Measurements from ENCODE around the gene GRPEL1. TPM values are rescaled to one million over a fixed set of nuclear protein-coding genes. Genes with fewer than 3 reads are reported as not detected.

GRPEL1 gene
- total and polyA plus RNA-seq, 9 of the 15 experiments (the other 6 are each of a cell fraction or from before 2014, with no cell fraction given): 43.4 to 192 (median 86.6) TPM

GRCh38 chr4:7070729-7071511 lies 3.1 kb upstream of the GRPEL1 start (continued):
- TF ChIP-seq RREB1 (CRISPR knock-in tag; IDR thresholded peaks at IDR 0.05) (no peak), ILF3 (IDR thresholded peaks at IDR 0.05; ENCODE audit: borderline replicate concordance) (no peak), XRCC3 (IDR thresholded peaks at IDR 0.05) (no peak), ADNP (tag; IDR thresholded peaks at IDR 0.05) (no peak), STAG1 (CRISPR knock-in tag; IDR thresholded peaks at IDR 0.05; ENCODE audit: borderline replicate concordance) (peak; percentile 80; the same call in 1 of the 2 replicates), ZBTB7A (IDR thresholded peaks at IDR 0.05; ENCODE audit: borderline replicate concordance, control insufficient read depth, low read depth, low read length) (no peak), SMARCC2 (IDR thresholded peaks at IDR 0.05; ENCODE audit: low read depth) (no peak), RNF2 (IDR thresholded peaks at IDR 0.05) (no peak), RCOR1 (IDR thresholded peaks at IDR 0.05; ENCODE audit: borderline replicate concordance in 1 of 2, low read depth in 2 of 2, low read length in 2 of 2) (peak in 1 of 2 experiments; percentile 46; a peak in 1 of 4 replicates), SMAD2 (IDR thresholded peaks at IDR 0.05; ENCODE audit: low read depth, low read length) (no peak), KAT7 (CRISPR knock-in tag; IDR thresholded peaks at IDR 0.05; ENCODE audit: borderline replicate concordance) (no peak), PHF21A (IDR thresholded peaks at IDR 0.05; ENCODE audit: borderline replicate concordance, low read depth) (no peak)
- TF ChIP-seq, protein P1, sequence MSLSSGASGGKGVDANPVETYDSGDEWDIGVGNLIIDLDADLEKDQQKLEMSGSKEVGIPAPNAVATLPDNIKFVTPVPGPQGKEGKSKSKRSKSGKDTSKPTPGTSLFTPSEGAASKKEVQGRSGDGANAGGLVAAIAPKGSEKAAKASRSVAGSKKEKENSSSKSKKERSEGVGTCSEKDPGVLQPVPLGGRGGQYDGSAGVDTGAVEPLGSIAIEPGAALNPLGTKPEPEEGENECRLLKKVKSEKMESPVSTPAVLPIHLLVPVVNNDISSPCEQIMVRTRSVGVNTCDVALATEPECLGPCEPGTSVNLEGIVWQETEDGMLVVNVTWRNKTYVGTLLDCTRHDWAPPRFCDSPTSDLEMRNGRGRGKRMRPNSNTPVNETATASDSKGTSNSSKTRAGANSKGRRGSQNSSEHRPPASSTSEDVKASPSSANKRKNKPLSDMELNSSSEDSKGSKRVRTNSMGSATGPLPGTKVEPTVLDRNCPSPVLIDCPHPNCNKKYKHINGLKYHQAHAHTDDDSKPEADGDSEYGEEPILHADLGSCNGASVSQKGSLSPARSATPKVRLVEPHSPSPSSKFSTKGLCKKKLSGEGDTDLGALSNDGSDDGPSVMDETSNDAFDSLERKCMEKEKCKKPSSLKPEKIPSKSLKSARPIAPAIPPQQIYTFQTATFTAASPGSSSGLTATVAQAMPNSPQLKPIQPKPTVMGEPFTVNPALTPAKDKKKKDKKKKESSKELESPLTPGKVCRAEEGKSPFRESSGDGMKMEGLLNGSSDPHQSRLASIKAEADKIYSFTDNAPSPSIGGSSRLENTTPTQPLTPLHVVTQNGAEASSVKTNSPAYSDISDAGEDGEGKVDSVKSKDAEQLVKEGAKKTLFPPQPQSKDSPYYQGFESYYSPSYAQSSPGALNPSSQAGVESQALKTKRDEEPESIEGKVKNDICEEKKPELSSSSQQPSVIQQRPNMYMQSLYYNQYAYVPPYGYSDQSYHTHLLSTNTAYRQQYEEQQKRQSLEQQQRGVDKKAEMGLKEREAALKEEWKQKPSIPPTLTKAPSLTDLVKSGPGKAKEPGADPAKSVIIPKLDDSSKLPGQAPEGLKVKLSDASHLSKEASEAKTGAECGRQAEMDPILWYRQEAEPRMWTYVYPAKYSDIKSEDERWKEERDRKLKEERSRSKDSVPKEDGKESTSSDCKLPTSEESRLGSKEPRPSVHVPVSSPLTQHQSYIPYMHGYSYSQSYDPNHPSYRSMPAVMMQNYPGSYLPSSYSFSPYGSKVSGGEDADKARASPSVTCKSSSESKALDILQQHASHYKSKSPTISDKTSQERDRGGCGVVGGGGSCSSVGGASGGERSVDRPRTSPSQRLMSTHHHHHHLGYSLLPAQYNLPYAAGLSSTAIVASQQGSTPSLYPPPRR (CRISPR knock-in tag; IDR thresholded peaks at IDR 0.05; ENCODE audit: borderline replicate concordance): no peak
- TF ChIP-seq, protein P2, sequence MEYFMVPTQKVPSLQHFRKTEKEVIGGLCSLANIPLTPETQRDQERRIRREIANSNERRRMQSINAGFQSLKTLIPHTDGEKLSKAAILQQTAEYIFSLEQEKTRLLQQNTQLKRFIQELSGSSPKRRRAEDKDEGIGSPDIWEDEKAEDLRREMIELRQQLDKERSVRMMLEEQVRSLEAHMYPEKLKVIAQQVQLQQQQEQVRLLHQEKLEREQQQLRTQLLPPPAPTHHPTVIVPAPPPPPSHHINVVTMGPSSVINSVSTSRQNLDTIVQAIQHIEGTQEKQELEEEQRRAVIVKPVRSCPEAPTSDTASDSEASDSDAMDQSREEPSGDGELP (CRISPR knock-in tag; IDR thresholded peaks at IDR 0.05; ENCODE audit: borderline replicate concordance): peak; percentile 48; the same call in 1 of the 2 replicates

Data from K562 (cell line).